Upper lobe of right lung (tissue), 1 donor: Measurements from ENCODE around the gene SLC17A7. TPM values are rescaled to one million over a fixed set of nuclear protein-coding genes. Genes with fewer than 3 reads are reported as not detected.

Experiments used
- ATAC-seq: fragments of 200-7000 bp; cut with Tn5 transposase; one replicate; pipeline ENCODE4 v1.9.1; 2020; ENCODE audit warnings: mild to moderate bottlenecking, moderate library complexity
- DNase-seq: peaks from one replicate; pipeline ENCODE4 v3.0.0-alpha.2; 2020
- H3K27ac ChIP-seq: fragments of 200-600 bp; one replicate; pipeline ENCODE4 v1.8.0; 2022
- H3K27me3 ChIP-seq: fragments of 200-600 bp; one replicate; pipeline ENCODE4 v1.8.0; 2022; ENCODE audit warnings: mild to moderate bottlenecking
- H3K36me3 ChIP-seq: fragments of 200-600 bp; one replicate; pipeline ENCODE4 v1.8.0; 2022
- H3K4me1 ChIP-seq: fragments of 200-600 bp; one replicate; pipeline ENCODE4 v1.8.0; 2022
- H3K4me3 ChIP-seq: fragments of 200-600 bp; one replicate; pipeline ENCODE4 v1.8.0; 2022; ENCODE audit warnings: mild to moderate bottlenecking
- H3K9me3 ChIP-seq: fragments of 200-600 bp; one replicate; pipeline ENCODE4 v1.8.0; 2022
- intact Hi-C: fragments of 100-400 bp; cut with DNase I; formaldehyde crosslinking; loops from one replicate; pipeline ENCODE4 v1.11.0; 2022
- total RNA-seq: library from RNA; stranded (reverse); fragmentation: NEBNext Ultra II Directional; extraction: Animal tissue kit (Norgen Biotek cat#: 25700); gene quantifications from one replicate; pipeline ENCODE4 v1.2.1, GENCODE V29; 2021
- TF ChIP-seq, protein P1 (sequence below): fragments of 200-600 bp; IDR thresholded peaks from one replicate; pipeline ENCODE4 v1.8.0; 2022; ENCODE audit warnings: antibody characterized with exemption
- donor health status: DM: no; HTN: yes; CAD: no; lungs with severe emphysema.

The SLC17A7 gene
- total RNA-seq, 1 donor from 2014 or later = 0.69 TPM

DNA sequence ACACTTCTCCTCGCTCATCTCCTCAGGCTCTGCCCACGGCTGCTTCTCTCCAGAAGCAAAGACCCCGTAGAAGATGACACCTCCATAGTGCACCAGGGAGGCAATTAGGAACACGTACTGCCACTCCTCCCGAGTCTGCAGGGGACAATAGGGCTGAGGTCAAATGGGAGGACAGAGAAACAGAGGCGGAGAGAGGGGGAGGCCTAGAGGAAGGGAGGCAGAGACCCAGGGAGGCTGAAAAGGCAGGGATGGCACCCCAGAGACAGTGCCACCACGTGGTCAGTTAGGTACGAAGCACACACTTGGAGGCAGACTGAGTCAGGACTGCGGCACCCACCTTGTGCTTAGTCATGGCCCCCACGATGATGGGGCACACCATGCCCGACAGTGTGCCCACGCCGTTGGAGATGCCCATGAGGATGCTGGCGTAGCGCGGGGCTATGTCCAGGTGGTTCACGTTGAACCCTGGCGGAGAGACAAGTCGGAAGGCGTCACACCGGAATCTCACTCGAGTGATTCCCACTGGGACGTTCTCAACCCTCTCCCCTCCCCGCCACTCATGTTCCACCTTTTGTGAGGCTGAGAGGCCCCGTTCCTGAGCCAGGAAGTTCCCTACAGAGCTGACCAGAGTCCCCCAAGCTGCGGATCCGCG is 10.5 kb downstream of the SLC17A7 start:
- Histone ChIP-seq H3K27ac (no peak overlapping the region), H3K4me3 (no peak overlapping the region), H3K27me3 (peaks cover 93% of the 10 kb centered on the region), H3K4me1 (peaks cover 4% of the 10 kb centered on the region), H3K36me3 (no peaks in the 10 kb centered on the region), H3K9me3 (no peaks in the 10 kb centered on the region)
- ATAC-seq (peak; percentile 21), DNase-seq (no peak)
- intact Hi-C loops = no loop called here
- TF ChIP-seq, protein P1, sequence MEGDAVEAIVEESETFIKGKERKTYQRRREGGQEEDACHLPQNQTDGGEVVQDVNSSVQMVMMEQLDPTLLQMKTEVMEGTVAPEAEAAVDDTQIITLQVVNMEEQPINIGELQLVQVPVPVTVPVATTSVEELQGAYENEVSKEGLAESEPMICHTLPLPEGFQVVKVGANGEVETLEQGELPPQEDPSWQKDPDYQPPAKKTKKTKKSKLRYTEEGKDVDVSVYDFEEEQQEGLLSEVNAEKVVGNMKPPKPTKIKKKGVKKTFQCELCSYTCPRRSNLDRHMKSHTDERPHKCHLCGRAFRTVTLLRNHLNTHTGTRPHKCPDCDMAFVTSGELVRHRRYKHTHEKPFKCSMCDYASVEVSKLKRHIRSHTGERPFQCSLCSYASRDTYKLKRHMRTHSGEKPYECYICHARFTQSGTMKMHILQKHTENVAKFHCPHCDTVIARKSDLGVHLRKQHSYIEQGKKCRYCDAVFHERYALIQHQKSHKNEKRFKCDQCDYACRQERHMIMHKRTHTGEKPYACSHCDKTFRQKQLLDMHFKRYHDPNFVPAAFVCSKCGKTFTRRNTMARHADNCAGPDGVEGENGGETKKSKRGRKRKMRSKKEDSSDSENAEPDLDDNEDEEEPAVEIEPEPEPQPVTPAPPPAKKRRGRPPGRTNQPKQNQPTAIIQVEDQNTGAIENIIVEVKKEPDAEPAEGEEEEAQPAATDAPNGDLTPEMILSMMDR = no peak

- Histone ChIP-seq H3K27ac (no peak overlapping the region), H3K36me3 (no peaks in the 10 kb centered on the region), H3K27me3 (peaks cover 93% of the 10 kb centered on the region), H3K4me1 (peaks cover 4% of the 10 kb centered on the region), H3K9me3 (no peaks in the 10 kb centered on the region), H3K4me3 (no peak overlapping the region)
- ATAC-seq (no peak), DNase-seq (no peak)
- TF ChIP-seq, protein P1 = no peak
- intact Hi-C loops = no loop called here
These were observed 11.1 kb downstream of the SLC17A7 start for GRCh38 chr19:49430172-49430677.

- H3K36me3 ChIP-seq = no peaks in the 10 kb centered on the region
- intact Hi-C loops = no loop called here
- peaks cover 4% of the 10 kb centered on the region for H3K4me1 ChIP-seq
- H3K27ac ChIP-seq = no peak overlapping the region
- no peak for DNase-seq
- H3K9me3 ChIP-seq = no peaks in the 10 kb centered on the region
- ATAC-seq = no peak
- no peak overlapping the region for H3K4me3 ChIP-seq
- TF ChIP-seq, protein P1 = no peak
- H3K27me3 ChIP-seq = peaks cover 95% of the 10 kb centered on the region
These were observed 12.5 kb downstream of the SLC17A7 start for GRCh38 chr19:49428547-49429451.

DNA sequence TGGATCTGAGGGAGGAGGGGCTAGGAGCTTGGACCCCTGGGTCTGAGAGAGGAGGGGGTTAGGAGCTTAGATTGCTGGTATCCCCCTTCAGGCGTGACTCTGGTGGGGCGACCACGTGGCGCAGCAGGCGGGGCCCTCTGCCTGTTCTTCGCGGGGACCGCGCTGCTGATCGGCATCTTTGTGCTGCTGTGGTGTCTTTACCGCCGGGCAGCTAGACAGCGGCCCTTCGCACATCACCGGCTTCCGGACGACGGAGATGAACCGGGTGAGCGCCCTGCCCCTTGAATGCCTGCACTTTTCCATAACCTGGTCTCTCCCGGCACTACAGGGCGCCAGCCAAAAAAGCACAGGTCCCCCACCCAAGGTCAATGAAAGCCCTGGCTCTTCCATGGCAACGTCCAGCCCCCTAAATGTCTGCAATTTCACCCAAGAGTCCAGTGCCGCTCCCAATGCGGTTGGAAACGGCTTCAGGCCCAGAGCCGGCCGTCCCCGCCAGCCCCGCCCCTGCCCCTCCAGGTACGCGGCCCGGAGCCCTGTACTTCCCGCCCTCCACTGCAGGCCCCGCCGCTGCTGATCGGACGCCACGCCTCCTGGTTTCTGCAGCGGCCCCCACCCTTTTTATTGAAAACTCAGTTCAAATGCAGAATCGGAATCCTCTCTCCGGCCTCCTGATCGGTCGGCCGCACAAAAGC is 13.3 kb downstream of the SLC17A7 start:
- Histone ChIP-seq H3K4me3 (no peak overlapping the region), H3K27me3 (peaks cover 95% of the 10 kb centered on the region)
- peak; percentile 47 for ATAC-seq

GRCh38 chr19:49427339-49427738 is 14.0 kb downstream of the SLC17A7 start:
- peaks cover 95% of the 10 kb centered on the region for H3K27me3 ChIP-seq
- peaks cover 15% of the 10 kb centered on the region for H3K4me1 ChIP-seq
- ATAC-seq = no peak
- no peak for DNase-seq
- TF ChIP-seq, protein P1 = no peak
- no peaks in the 10 kb centered on the region for H3K36me3 ChIP-seq
- no peak overlapping the region for H3K27ac ChIP-seq
- intact Hi-C loops = no loop called here
- H3K9me3 ChIP-seq = no peaks in the 10 kb centered on the region
- H3K4me3 ChIP-seq = no peak overlapping the region

More for the DNA sequence above, 13.3 kb downstream of the SLC17A7 start:
- intact Hi-C loops = no loop called here
- Histone ChIP-seq H3K27ac (no peak overlapping the region), H3K9me3 (no peaks in the 10 kb centered on the region), H3K36me3 (no peaks in the 10 kb centered on the region), H3K4me1 (peaks cover 9% of the 10 kb centered on the region)
- TF ChIP-seq, protein P1 = no peak
- no peak for DNase-seq
